SKM-1 treated with dmso at 0.1 percent for 144 hours (cell line): ENCODE measurements around the gene FMN2.

Experiments used
- DNase-seq: peaks from one replicate; lab custom pipeline; 2025; ENCODE audit not compliant: unreplicated experiment; lab: John Stamatoyannopoulos, UW

FMN2 gene

DNA sequence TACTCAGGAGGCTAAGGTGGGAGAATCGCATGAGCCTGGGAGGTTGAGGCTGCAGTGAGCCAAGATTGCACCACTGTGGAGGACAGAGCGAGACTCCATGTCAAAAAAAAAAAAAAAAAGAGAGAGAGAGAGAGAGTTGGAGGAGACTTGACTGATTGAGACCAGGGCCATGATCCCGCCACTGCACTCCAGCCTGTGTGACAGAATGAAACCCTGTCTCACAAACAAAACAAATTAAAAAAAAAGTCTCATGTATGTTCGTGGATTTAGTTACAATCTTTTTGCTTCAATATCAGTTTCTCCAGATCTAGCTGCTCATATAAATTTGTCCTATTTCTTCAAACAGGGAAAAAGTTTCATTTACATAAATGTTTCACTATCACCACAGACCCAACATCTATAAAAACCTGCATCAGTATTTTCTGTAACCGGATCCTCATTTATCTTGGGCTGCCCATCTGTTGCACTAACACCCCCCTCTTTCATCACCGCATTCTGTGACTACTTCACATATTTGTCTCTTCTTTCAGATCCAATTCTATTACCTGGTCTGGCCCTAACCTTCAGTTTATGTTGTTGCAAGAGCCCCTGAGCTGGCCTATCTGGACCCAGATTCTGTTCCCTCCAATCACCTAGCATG, 393.2 kb downstream of the FMN2 start:
- DNase-seq, result no peak

DNA sequence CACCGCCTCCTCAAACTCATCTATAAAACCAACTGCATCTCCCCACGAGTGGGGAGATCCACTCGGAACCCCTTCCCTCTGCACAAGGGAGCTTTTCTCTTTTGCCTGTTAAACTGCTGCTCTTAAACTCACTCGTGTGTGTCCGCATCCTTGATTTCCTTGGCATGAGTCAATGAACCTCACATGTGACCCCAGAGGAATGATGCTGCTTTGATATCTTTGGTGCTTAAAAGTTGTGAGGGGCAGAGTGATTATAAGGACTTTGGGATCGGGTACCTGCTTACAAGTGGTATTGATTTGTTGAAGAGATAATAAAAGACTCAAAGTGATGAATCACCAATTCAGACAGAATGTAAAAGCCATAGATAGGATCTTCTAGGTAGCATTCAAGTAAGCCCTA, 394.9 kb downstream of the FMN2 start:
- no peak for DNase-seq

DNA sequence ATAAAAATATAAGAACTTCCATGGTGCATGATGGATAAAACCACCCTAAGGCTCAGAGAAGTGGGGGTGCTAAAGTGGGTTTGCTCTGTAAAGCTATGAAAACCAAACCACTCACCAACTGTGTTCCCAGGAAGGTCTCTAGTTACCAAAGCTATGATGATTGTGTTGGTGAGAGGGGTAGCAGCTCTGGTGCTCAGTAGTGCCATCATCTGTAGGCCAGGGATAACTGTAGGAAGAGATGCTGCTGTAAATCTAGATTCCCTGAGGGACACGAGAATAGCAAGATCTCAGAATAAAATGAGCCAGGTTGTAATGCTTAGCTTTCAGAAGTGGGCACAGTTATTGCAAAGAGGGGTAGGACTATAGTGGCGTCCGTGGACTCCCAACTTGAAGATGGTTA, 395.8 kb downstream of the FMN2 start:
- DNase-seq, result no peak

DNA sequence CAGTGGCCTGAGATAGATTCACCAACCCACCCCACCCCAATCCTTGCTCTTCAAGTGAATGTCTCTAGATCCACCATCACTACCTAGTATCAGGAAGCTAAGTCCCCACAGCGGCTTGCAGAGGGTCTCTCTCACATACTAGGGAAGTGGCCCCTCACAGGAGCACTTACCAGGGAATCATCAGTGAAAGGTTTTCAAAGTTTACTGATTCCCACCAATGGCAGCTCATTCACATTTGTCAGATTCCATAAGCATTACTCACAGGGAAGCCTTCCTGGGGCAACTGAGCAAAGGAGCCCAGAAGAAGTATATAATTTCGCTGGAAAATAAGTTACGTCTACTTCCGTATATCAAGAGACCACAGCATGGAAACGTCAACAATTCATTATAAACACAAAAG, 399.5 kb downstream of the FMN2 start:
- DNase-seq, result no peak

DNA sequence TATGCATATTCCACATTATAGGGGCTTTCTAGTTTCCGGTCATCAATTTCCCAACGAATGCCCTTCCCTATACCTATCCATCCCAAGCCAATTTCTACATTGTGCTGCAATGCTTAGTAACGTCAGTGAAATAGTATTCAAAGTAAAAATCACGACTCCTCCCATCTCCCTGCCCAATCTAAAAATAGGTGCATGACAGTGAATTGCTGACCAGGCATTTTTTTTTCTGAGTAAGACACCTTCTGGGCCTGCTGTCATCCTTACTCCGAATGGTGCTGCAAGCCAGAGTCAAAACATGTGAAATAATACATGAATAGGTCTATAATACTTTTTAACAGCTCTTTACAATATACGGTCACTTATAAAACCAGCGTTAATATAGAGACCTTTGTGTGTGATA, 400.1 kb downstream of the FMN2 start:
- DNase-seq, result no peak

DNA sequence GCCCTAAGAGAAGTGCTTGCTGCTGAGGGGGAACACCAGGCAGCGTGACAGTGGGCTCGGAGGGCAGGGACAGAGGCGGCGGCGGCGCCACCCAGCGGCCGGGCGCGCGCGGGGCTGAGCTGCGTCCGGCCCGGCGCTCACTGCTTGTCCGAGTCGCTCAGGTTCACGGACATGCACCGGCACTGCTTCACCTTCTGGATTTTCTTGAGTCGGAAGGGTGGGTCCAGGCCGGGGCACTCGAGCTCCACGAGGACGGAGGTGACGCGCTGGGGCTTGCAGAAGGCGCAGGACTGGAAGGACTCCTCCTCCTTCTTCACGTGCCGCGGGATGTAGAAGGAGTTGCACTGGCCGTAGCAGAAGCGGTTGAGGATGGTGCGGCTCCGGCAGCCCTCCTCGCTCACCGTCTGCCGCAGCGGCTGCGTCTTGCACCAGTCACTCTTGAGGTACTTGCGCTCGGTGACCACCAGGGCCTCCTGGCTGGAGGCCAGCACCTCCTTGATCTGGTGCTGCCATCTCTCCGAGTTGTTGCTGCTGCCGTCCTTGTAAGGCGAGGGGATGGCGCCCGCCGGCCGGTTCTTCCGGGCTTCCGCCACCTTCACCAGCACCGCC, 401.3 kb downstream of the FMN2 start:
- DNase-seq, result no peak

DNA sequence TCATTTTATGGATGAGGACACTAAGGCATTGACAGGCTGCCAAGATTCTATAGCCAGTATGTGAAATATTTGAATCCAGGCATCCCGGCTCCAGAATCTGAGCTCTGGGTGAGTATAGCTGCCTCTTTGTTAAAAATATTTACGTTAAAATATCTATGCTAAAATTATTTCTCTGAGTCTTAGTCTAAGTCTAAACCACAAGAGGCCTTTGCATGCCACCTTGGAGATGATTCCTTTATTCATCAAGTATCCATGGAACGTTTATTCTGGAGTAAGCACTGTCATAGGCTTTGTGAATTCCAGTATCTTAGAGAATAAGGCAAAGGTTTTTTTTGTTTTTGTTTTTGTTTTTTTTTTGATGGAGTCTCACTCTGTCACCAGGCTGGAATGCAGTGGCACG, 403.9 kb downstream of the FMN2 start:
- no peak for DNase-seq

DNA sequence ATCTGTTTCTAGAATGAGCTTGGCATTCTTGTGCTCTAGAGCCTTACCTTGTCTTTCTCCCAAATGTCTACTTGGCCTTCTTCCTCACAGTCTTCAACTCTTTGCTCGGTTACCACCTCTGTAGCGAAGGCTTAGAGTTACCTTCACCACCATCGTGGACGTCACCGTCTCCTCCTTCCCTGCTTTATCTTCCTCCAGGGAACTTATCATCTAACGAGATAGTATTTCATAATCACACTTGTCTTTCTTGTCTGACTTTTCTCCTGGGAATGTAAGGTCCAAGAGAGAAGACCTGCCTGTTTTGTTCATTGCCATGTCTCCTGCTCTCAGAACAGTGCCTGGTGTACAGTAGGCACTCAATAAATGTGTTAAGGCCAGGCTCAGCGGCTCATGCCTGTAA, 404.7 kb downstream of the FMN2 start:
- no peak for DNase-seq

DNA sequence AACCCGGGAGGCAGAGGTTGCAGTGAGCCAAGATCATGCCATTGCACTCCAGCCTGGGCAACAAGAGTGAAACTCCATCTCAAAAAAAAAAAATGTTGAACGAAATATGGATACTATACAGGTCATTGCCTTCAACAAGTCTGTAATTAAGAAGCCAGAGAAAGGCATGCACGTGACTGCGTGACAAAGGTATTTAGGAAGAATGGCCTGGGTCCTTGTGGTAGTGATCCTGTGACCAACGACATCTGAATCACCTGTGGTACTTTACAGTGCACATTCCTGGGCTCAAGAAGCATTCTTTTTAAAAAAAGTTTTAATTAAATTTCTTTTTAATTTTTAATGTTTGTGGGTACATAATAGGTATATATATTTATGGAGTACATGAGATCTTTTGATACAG, 405.3 kb downstream of the FMN2 start:
- DNase-seq, result no peak

DNA sequence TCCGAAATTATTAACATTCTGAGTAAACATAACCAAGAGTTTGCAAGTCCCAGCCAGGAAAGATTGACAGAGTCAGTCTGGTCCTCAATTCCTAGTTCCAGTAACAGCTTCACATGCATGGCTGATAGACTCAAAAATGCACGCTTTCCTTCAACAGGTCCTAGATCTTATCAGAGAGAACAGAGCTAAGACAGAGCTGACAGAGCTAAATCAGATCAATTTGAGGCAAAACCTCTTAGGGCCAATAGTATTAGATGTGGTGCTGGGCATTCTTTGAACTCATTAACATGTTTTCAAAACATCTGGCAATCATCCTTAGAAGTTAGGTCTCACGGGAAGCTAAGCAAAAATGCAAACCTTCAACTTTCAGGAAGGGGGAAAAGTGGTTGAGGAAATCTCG, 406.2 kb downstream of the FMN2 start:
- DNase-seq, result no peak

DNA sequence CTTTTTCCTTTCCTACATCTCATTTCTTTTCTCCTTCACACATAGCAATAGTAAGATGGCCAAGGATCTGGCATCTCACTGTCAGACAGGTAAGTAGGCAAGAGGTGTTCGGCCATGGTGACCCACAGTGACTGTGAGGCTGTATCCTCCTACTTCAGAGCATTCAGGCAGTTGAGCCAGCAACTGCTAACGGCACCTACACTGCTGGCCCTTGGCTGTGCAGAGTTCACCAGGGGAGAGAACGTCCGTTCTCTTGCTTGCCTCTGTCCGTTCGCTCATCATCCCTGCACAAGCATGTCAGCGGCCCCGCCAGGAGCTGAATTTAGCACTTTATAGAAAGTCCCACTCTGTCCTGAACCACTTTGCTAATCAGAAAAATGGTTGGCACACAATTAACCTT, 406.7 kb downstream of the FMN2 start:
- DNase-seq, result no peak

DNA sequence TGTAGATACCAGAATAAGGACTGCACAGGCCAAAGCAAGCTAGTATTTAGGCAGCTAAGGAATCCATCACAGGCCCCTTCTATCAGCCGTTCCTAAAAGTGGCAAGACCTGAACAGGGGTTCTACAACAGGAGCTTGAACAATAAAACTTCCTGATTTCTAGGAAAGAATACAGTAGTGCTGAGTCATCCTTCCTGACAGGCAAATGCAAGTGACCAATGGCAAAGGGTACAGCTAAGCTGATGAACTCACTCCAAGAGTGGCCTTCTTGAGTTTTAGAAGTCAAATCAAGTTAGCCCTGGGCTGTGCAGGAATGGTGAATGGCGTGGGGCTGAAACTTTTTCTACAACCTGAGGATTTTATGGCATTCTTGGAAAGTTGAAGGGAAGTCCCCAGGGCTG, 407.3 kb downstream of the FMN2 start:
- DNase-seq, result no peak

DNA sequence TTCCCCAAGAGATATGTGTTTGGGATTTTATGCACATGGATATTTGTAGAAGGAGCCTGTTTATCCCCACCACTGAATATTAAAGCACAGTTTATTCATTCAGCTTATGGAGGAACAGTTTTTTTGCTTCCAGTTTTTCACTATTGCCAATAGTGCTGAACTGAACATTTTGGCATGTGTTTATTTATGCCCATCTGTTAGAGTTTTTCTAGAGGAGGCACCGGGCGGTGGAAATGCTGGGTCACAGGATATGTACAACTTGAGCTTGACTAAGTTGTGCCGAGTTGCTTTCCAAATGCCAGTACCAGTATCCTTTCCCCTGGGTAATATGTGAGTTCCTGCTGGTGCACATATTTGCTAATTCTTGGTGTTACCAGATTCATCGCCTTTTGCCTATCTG, 409.0 kb downstream of the FMN2 start:
- DNase-seq, result no peak

DNA sequence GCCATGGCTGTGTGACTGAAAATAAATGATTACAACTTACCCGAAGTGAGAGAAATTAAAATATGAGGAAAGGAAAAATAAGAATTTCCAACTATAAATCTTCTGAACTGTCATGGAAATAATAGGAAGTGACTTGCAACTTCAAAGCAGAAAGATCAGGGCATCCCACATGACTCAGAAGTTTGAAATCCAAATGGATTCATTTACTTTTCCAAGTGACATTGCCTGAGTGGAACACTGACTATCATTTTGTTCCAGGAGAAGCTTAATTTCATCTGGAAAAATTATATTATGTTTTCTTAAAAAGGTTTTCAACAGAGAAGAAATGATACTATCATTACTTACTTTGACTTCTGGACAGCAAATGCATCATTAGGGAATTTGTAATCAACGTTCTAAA, 409.4 kb downstream of the FMN2 start:
- no peak for DNase-seq

DNA sequence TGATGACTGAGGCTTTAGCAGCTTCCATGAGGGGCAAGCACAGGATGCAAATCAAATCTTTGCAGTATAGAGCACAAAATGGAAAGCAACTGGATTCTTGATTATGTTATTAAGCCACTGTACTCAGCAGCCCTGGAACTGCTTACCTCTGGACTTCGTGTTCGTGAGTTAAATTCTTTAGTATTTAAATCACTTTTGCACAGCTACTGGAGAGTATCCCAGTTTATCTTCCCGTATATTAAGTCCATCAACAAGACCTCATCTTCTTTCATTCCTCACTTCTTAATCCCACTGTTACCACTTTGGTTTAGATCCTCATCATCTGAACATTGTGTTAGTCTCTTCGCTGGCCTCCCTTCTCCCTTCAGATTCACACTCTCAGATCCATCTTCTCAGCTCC, 411.4 kb downstream of the FMN2 start:
- DNase-seq, result no peak

DNA sequence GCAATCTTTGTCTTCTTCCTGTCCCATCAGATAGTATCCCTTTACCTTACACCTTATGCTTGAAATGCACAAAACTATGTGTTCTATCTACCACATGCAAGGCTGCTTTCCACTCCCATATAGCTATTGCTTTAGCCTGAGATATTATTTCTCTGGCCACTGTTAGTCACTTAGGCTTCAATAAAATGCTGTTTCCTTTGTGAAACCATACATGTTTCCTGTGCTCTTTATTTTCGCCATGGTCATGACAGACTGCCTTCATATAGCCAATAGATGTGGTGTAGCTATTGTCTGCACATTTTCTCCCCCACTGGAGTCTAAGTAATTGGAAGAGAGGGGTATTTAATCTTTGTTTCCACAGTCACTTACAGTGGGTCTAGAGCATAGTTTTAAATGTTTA, 411.9 kb downstream of the FMN2 start:
- DNase-seq, result no peak

DNA sequence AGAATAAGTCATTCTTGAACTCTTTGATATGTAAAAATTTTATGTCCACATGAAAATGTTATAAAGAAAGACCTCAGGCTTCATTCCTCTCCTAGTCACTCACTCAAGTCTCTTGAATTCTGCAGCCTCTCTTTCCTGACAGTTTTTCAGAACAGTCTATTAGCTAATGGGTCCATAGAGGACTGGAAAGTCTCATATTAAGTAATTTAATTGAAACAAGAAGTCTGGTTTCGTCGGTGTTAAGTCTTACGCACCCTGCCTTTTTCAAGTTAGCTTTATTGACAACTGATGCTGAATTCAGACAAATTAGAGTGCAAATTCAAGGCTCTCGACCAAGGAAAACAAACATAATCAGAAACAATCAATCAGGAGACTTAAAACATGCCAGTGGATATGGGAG, 414.5 kb downstream of the FMN2 start:
- no peak for DNase-seq

DNA sequence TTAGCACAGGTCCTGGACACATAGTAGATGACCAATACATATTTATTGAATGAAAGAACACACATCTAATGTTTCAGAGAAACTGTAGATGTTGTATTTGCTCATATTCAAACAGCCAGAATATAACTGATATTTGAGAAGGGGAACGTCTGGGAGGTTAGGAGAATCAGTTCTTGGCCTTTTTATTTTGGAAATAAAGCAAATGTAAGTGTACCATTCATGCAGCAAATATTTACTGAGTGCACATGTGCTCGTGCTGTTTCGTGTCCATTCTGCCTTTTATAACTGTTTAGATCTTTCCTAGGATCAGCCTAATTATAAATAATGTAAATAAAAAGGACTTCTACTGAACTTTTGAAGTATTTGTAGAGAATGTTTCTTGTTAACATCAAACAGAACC, 416.5 kb downstream of the FMN2 start:
- DNase-seq, result no peak

DNA sequence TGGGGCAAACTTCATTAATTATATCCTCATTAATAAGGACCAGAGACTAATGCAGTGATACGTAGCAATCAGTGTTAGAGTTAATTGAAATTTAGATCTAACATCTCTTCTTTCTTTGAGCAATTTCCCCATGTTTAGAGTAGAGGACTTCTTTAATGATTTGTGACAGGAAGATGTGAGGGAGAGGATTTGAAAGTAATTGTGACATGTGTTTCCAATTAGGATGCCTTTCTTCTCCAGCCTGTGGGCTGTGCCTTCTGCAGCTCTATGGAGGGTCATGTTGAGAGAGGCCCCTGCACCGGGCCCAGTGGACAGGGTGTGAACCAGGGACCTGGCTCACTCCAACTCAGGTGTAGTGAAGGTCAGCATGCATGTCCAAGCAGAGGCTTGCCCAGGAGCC, 417.3 kb downstream of the FMN2 start:
- no peak for DNase-seq

DNA sequence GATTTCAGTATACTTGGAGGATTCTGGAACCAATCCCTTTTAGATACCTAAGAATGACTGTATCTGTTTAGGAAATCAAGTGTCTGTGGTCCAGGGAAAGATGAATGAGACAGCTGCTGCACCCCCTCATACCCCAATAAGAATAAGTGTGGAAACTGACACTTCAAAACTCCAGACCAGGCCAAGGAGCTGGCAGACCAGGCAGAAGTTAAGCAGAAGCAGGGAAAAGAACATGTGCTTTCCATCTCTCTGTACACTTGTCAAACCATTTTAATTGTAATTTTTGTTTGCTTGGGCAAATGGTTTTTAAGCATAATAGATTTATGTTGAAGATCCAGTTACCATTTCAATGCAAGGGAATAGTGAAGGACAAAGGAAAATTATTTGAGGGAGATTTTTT, 420.1 kb downstream of the FMN2 start:
- DNase-seq, result no peak

DNA sequence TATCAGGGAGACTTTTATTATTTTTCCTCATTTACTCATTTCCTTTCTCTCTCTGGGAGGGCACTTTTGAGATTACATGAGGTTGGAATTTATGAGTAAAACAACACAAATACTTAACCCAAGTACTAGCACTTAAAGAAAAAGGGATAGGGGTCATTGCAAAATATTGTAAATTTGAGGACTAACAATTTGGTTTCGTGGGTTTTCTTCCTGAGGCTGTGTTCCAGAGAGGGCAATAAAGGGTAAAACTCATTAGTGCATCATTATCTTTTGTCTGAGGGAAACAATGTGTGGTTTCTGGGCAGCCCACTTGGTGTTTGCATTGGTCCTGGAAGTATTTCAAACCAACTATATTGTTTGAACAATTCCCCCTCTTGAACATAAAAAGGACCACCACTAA, 423.8 kb downstream of the FMN2 start:
- DNase-seq, result no peak

DNA sequence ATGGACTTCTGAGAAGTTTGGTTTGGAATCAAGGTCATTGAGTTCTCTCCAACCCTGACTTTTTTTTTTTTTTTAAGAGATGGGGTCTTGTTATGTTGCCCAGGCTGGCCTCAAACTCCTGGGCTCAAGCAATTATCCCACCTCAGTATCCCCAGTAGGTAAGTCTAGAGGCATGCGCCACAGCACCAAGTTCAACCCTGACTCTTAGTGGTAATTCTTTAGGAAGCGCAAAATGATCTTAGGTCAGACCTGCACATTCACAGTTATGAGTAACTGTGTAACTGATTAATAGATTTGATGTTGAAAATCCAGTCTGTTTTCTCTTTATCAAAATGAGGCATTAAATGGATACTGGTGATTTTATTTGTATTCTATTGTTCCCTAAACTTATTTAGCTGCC, 424.4 kb downstream of the FMN2 start:
- DNase-seq, result no peak

DNA sequence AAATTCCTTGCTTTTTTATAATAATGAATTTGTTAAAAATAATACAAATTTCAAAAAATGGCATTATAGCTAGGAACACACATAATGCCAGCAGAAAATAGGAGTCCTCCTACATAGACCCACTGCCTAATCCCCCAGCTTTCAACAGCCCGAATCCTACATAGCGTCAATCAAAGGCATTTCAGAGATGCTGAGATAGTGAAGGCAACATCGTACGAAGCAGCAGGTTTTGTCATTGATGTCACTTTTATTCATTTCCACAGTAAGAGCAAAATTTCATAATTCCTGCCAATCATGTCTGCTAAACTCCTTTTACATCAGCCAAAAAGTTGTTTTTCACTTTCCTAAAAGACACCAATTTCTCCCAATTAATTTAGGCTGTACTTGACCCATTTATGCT, 426.2 kb downstream of the FMN2 start:
- DNase-seq, result no peak
